H1 (cell line): Measurements from ENCODE around the gene USH1G. TPM values are rescaled to one million over a fixed set of nuclear protein-coding genes. Genes with fewer than 3 reads are reported as not detected.

Experiments used
- CTCF ChIA-PET: fragments of 300-600 bp; sonication (Branson Sonifier 250); formaldehyde crosslinking; loops from one replicate; lab custom pipeline; 2021; ENCODE audit not compliant: partially characterized antibody; lab: Charles Lee
- POLR2A ChIA-PET: fragments of 300-600 bp; sonication (Branson Sonifier 250); formaldehyde crosslinking; loops from one replicate; lab custom pipeline; 2021; ENCODE audit warnings: inconsistent platforms; ENCODE audit not compliant: partially characterized antibody; lab: Charles Lee
- DNase-seq, 2 experiments: peaks; one replicate each; pipeline versions ENCODE4 v3.0.0 to v3.0.0-alpha.2; 2010 to 2022; ENCODE audit warnings: low spot score in 2 of 2, low read depth in 1 of 2, mixed read lengths in 1 of 2
- FAIRE-seq: peaks from 2 replicates; lab custom pipeline; 2011; peaks lifted over from hg19 to GRCh38; lab: Jason Lieb, UNC
- H2AFZ ChIP-seq: 2 replicates; pipeline ENCODE4 v1.8.1; 2012; ENCODE audit warnings: low read length, inconsistent platforms
- H2AK5ac ChIP-seq: 2 replicates; pipeline ENCODE4 v1.6.1; 2013; ENCODE audit warnings: low read depth, low read length
- H2BK120ac ChIP-seq: replicated peaks from 2 replicates; pipeline ENCODE3; 2013; ENCODE audit warnings: low read depth, low read length, inconsistent platforms
- H2BK12ac ChIP-seq: 2 replicates; pipeline ENCODE4 v1.6.1; 2013; ENCODE audit warnings: low read depth, low read length
- H2BK15ac ChIP-seq: 2 replicates; pipeline ENCODE4 v1.6.1; 2013; ENCODE audit warnings: low read length
- H2BK20ac ChIP-seq: 2 replicates; pipeline ENCODE4 v1.6.1; 2013; ENCODE audit warnings: low read length
- H2BK5ac ChIP-seq: 2 replicates; pipeline ENCODE4 v1.6.1; 2013; ENCODE audit warnings: low read depth, low read length
- H3K14ac ChIP-seq: 2 replicates; pipeline ENCODE4 v1.6.1; 2013; ENCODE audit warnings: inconsistent platforms; ENCODE audit not compliant: insufficient read length
- H3K18ac ChIP-seq: 2 replicates; pipeline ENCODE4 v1.6.1; 2013; ENCODE audit warnings: low read length; ENCODE audit errors: extremely low read depth
- H3K23ac ChIP-seq: 2 replicates; pipeline ENCODE4 v1.6.1; 2013; ENCODE audit warnings: inconsistent platforms; ENCODE audit not compliant: insufficient read length
- H3K23me2 ChIP-seq: 2 replicates; pipeline ENCODE4 v1.6.1; 2013; ENCODE audit warnings: low read depth, low read length
- H3K27ac ChIP-seq: 2 replicates; pipeline ENCODE4 v1.6.1; 2011; ENCODE audit warnings: low read depth, low read length, inconsistent platforms
- H3K27me3 ChIP-seq, 4 experiments: replicated peaks in 1 of 4; 1 replicate in 1 of 4; 2 replicates in 3 of 4; pipeline versions ENCODE4 v1.6.1 to v1.8.1; 2011 to 2013; ENCODE audit warnings: low read length in 3 of 4, mild to moderate bottlenecking in 3 of 4, inconsistent platforms in 2 of 4, mixed read lengths in 2 of 4, moderate library complexity in 1 of 4; ENCODE audit not compliant: control insufficient read depth in 3 of 4, insufficient read depth in 3 of 4; ENCODE audit errors: extremely low read depth in 1 of 4
- H3K36me3 ChIP-seq, 4 experiments: 2 replicates each; pipeline versions ENCODE4 v1.6.1 to v1.8.1; 2011 to 2013; ENCODE audit warnings: mild to moderate bottlenecking in 4 of 4, low read length in 3 of 4, moderate library complexity in 2 of 4, control low read depth in 1 of 4, inconsistent platforms in 1 of 4; ENCODE audit not compliant: insufficient read depth in 4 of 4, control insufficient read depth in 2 of 4
- H3K4ac ChIP-seq: replicated peaks from 2 replicates; pipeline ENCODE3; 2013; ENCODE audit warnings: low read length, low read depth, mixed read lengths, inconsistent platforms; ENCODE audit not compliant: insufficient read length
- H3K4me1 ChIP-seq, 4 experiments: replicated peaks in 1 of 4; 1 replicate in 1 of 4; 2 replicates in 3 of 4; pipeline versions ENCODE4 v1.6.1 to v1.8.1; 2011 to 2013; ENCODE audit warnings: low read length in 3 of 4, inconsistent platforms in 2 of 4, mixed read lengths in 1 of 4; ENCODE audit not compliant: insufficient read depth in 4 of 4, control insufficient read depth in 3 of 4
- H3K4me2 ChIP-seq, 2 experiments: 2 replicates each; pipeline versions ENCODE4 v1.6.1 to v1.8.1; 2011 to 2013; ENCODE audit warnings: low read depth in 2 of 2, low read length in 2 of 2, control low read depth in 1 of 2, inconsistent platforms in 1 of 2, mild to moderate bottlenecking in 1 of 2; ENCODE audit not compliant: insufficient read depth in 1 of 2
- H3K4me3 ChIP-seq, 4 experiments: fragments of 200-600, 300-600 bp in 1 of 4; sonication (generic), shearing (Covaris generic), sonication (Bioruptor Twin) in 1 of 4; 2 replicates each; pipeline versions ENCODE4 v1.5.1 to v1.8.1; 2011 to 2016; ENCODE audit warnings: low read length in 4 of 4, low read depth in 3 of 4, control low read depth in 2 of 4, inconsistent platforms in 2 of 4, mild to moderate bottlenecking in 2 of 4, mixed read lengths in 1 of 4, moderate library complexity in 1 of 4; ENCODE audit not compliant: insufficient read depth in 2 of 4; ENCODE audit errors: extremely low read depth in 1 of 4
- H3K56ac ChIP-seq: replicated peaks from 2 replicates; pipeline ENCODE3; 2013; ENCODE audit warnings: low read depth, mild to moderate bottlenecking, mixed read lengths, low read length, inconsistent platforms; ENCODE audit not compliant: insufficient read length
- H3K79me1 ChIP-seq: 2 replicates; pipeline ENCODE4 v1.6.1; 2013; ENCODE audit warnings: low read depth, low read length, control low read depth
- H3K79me2 ChIP-seq, 2 experiments: 2 replicates each; pipeline versions ENCODE4 v1.6.1 to v1.8.1; 2012 to 2013; ENCODE audit warnings: low read length in 2 of 2, mild to moderate bottlenecking in 2 of 2, inconsistent platforms in 1 of 2; ENCODE audit not compliant: insufficient read depth in 2 of 2, control insufficient read depth in 1 of 2
- H3K9ac ChIP-seq, 4 experiments: replicated peaks in 1 of 4; 1 replicate in 1 of 4; 2 replicates in 3 of 4; pipeline versions ENCODE4 v1.6.1 to v1.8.1; 2011 to 2013; ENCODE audit warnings: low read depth in 3 of 4, low read length in 3 of 4, control low read depth in 2 of 4, mild to moderate bottlenecking in 2 of 4, moderate library complexity in 2 of 4, inconsistent platforms in 1 of 4; ENCODE audit errors: extremely low read depth in 1 of 4
- H3K9me3 ChIP-seq, 2 experiments: 2 replicates each; pipeline versions ENCODE4 v1.6.1 to v1.8.1; 2012 to 2013; ENCODE audit warnings: mild to moderate bottlenecking in 2 of 2, moderate library complexity in 2 of 2, control low read depth in 1 of 2, inconsistent platforms in 1 of 2, low read depth in 1 of 2, low read length in 1 of 2, mixed read lengths in 1 of 2; ENCODE audit not compliant: insufficient read depth in 2 of 2
- H4K20me1 ChIP-seq, 2 experiments: replicated peaks in 1 of 2; 2 replicates each; pipeline versions ENCODE3 to v1.8.1; 2011 to 2013; ENCODE audit warnings: inconsistent platforms in 2 of 2, low read length in 2 of 2, mild to moderate bottlenecking in 1 of 2; ENCODE audit not compliant: insufficient read depth in 2 of 2, control insufficient read depth in 1 of 2
- H4K5ac ChIP-seq: 2 replicates; pipeline ENCODE4 v1.6.1; 2013; ENCODE audit warnings: low read length, low read depth, mixed read lengths, inconsistent platforms; ENCODE audit not compliant: insufficient read length
- H4K8ac ChIP-seq: 2 replicates; pipeline ENCODE4 v1.8.0; 2013; ENCODE audit warnings: mild to moderate bottlenecking, moderate library complexity, low read length, inconsistent platforms; ENCODE audit not compliant: insufficient read depth; ENCODE audit errors: extremely low read depth
- H4K91ac ChIP-seq: replicated peaks from 2 replicates; pipeline ENCODE3; 2013; ENCODE audit warnings: low read length, mixed read lengths, inconsistent platforms; ENCODE audit not compliant: insufficient read length
- ASH2L ChIP-seq: fragments of 200-600, 300-600 bp; sonication (generic); IDR thresholded peaks from one replicate; pipeline ENCODE4 v1.7.1; 2017; ENCODE audit warnings: low read length
- CBX8 ChIP-seq: fragments of 300-800, 300-1000 bp; sonication (generic); IDR thresholded peaks from 2 replicates; pipeline ENCODE4 v1.7.1; 2016; ENCODE audit warnings: low read depth, low read length, borderline replicate concordance
- EP300 ChIP-seq, 2 experiments: IDR thresholded peaks; 1 replicate in 1 of 2; 2 replicates in 1 of 2; pipeline ENCODE4 v1.6.1; 2011 to 2012; ENCODE audit warnings: low read depth in 2 of 2, low read length in 2 of 2, mild to moderate bottlenecking in 2 of 2, borderline replicate concordance in 1 of 2, inconsistent platforms in 1 of 2, moderate library complexity in 1 of 2
- EZH2 ChIP-seq: fragments of 200-600 bp; sonication (generic); IDR thresholded peaks from 2 replicates; pipeline ENCODE4 v1.7.1; 2012; ENCODE audit warnings: low read depth, mild to moderate bottlenecking, moderate library complexity, low read length, inconsistent platforms; ENCODE audit not compliant: severe bottlenecking
- JUND ChIP-seq: IDR thresholded peaks from 2 replicates; pipeline ENCODE4 v1.6.1; 2011; ENCODE audit warnings: mild to moderate bottlenecking, improper control_type of control experiment, low read length
- KDM1A ChIP-seq: fragments of 200-600, 300-600 bp; sonication (generic); IDR thresholded peaks from 2 replicates; pipeline ENCODE4 v1.7.1; 2016; ENCODE audit warnings: mild to moderate bottlenecking, low read length, borderline replicate concordance
- PHF8 ChIP-seq: fragments of 200-600 bp; sonication (generic); conservative IDR thresholded peaks from 2 replicates; pipeline ENCODE4 v1.7.1; 2012; ENCODE audit warnings: low read depth, mild to moderate bottlenecking, inconsistent platforms, low read length, moderate library complexity
- POLR2A ChIP-seq, 2 experiments: IDR thresholded peaks; 1 replicate in 1 of 2; 2 replicates in 1 of 2; pipeline ENCODE4 v1.6.1; 2011; ENCODE audit warnings: low read depth in 2 of 2, low read length in 2 of 2, mild to moderate bottlenecking in 2 of 2; ENCODE audit errors: control extremely low read depth in 1 of 2
- SIRT6 ChIP-seq: IDR thresholded peaks from one replicate; pipeline ENCODE4 v1.7.1; 2012; ENCODE audit warnings: low read length, inconsistent platforms
- SRF ChIP-seq: IDR thresholded peaks from 2 replicates; pipeline ENCODE4 v1.6.1; 2011; ENCODE audit warnings: mild to moderate bottlenecking, low read depth, low read length, moderate library complexity
- TCF12 ChIP-seq: IDR thresholded peaks from 2 replicates; pipeline ENCODE4 v1.6.1; 2011; ENCODE audit warnings: low read depth, mild to moderate bottlenecking, low read length
- YY1 ChIP-seq: IDR thresholded peaks from 2 replicates; pipeline ENCODE4 v1.6.1; 2011; ENCODE audit warnings: low read depth, mild to moderate bottlenecking, low read length
- WGBS, 2 experiments: shearing (Covaris generic) in 1 of 2; methylation state at CpG; one replicate each; pipeline versions ENCODE4 v1.1.6 to v1.1.7; 2013 to 2015; ENCODE audit warnings: low lambda C conversion rate in 2 of 2, mixed read lengths in 2 of 2, inconsistent platforms in 1 of 2, low coverage in 1 of 2, missing lambda C conversion rate in 1 of 2; ENCODE audit not compliant: insufficient replicate concordance in 2 of 2, insufficient coverage in 1 of 2, insufficient read length in 1 of 2; ENCODE audit errors: extremely low coverage in 1 of 2, missing lambda C conversion rate in 1 of 2; 5-methylcytosine and 5-hydroxymethylcytosine counted together
- polyA plus RNA-seq, 7 experiments: library from polyadenylated mRNA; depleted of rRNA in 3 of 7; stranded (reverse) in 5 of 7; unstranded in 2 of 7; fragments of >200 nt in 5 of 7; fragments of 200-250 nt in 2 of 7; gene quantifications; 1 replicate in 5 of 7; 2 replicates in 1 of 7; 4 replicates in 1 of 7; pipeline versions ENCODE4 v1.2.1 to v1.2.3, GENCODE V29; 2011 to 2013; ENCODE audit warnings: missing spikeins in 2 of 7, mixed read lengths in 2 of 7
- total RNA-seq: library from RNA; stranded (reverse); fragmentation: NEBNext Ultra II Directional; extraction: Animal tissue kit (Norgen Biotek cat#: 25700); gene quantifications from 2 replicates; pipeline ENCODE4 v1.2.1, GENCODE V29; 2021
- TF ChIP-seq, protein P1 (sequence below): IDR thresholded peaks from 2 replicates; pipeline ENCODE4 v1.6.1; 2012; ENCODE audit warnings: inconsistent platforms
- TF ChIP-seq, protein P2 (sequence below): IDR thresholded peaks from 2 replicates; pipeline ENCODE4 v1.6.1; 2012; ENCODE audit warnings: inconsistent platforms

Gene USH1G
- total and polyA plus RNA-seq, 2 of the 8 experiments (the other 6 are each of a cell fraction or from before 2014, with no cell fraction given) = 1.6 to 4.3 TPM

DNA sequence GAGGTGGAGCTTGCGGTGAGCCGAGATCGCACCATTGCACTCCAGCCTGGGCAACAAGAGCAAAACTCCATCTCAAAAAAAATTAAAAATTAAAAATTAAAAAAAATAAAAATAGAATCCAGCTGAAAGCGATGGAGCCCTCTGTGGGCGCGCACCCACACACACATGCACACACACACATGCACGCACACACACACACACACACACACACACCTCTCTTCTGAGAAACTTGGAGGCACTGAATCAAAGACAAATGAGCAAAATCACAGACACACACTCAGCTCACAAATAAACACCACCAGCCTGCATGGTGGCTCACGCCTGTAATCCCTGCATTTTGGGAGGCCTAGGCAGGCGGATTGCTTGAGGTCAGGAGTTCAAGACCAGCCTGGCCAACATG lies 20.0 kb downstream of the USH1G start:
- H3K4me3 ChIP-seq = no peak overlapping the region
- no peak overlapping the region for H2AFZ ChIP-seq
- H4K91ac ChIP-seq = no peak overlapping the region
- H2BK20ac ChIP-seq = no peak overlapping the region
- H4K20me1 ChIP-seq = no peaks in the 10 kb centered on the region
- H4K8ac ChIP-seq = no peak overlapping the region
- no peak overlapping the region for H3K4ac ChIP-seq
- no peak overlapping the region for H2BK15ac ChIP-seq
- H3K23ac ChIP-seq = no peak overlapping the region
- ChIA-PET POLR2A (no interaction called here), CTCF (interaction anchor here (1.2 to 1.8 kb wide), 5 partner anchors 10 to 38 kb away, joined by 3 to 8 read pairs (median 4); partner anchors contain the start of genes OTOP2 and USH1G)
- FAIRE-seq (no peak), DNase-seq (no peak)
- no peak overlapping the region for H2AK5ac ChIP-seq
- H2BK5ac ChIP-seq = no peak overlapping the region
- H4K5ac ChIP-seq = no peak overlapping the region
- no peaks in the 10 kb centered on the region for H3K23me2 ChIP-seq
- H3K14ac ChIP-seq = no peak overlapping the region
- no peaks in the 10 kb centered on the region for H3K79me1 ChIP-seq
- H2BK120ac ChIP-seq = no peak overlapping the region
- no peak overlapping the region for H2BK12ac ChIP-seq
- peaks cover 0 to 7% (median 2%) of the 10 kb centered on the region in 4 experiments; a peak in 4 of 7 replicates for H3K27me3 ChIP-seq
- no peak overlapping the region for H3K4me2 ChIP-seq
- WGBS, 2 experiments = 84% methylated on average over 9 of the region's 9 CpGs; no CpG with 5 or more reads in 1 of the 2 experiments
- H3K56ac ChIP-seq = no peak overlapping the region
- peaks cover 0 to 9% (median 5%) of the 10 kb centered on the region in 4 experiments; a peak in 5 of 7 replicates for H3K4me1 ChIP-seq
- H3K9me3 ChIP-seq = peaks cover 0 to 7% of the 10 kb centered on the region in 2 experiments; a peak in 1 of 4 replicates
- no peak overlapping the region for H3K27ac ChIP-seq
- H3K9ac ChIP-seq = no peak overlapping the region
- no peaks in the 10 kb centered on the region for H3K79me2 ChIP-seq
- H3K18ac ChIP-seq = no peak overlapping the region
- no peaks in the 10 kb centered on the region for H3K36me3 ChIP-seq
- TF ChIP-seq, protein P1, sequence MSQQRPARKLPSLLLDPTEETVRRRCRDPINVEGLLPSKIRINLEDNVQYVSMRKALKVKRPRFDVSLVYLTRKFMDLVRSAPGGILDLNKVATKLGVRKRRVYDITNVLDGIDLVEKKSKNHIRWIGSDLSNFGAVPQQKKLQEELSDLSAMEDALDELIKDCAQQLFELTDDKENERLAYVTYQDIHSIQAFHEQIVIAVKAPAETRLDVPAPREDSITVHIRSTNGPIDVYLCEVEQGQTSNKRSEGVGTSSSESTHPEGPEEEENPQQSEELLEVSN = no peak
- TF ChIP-seq KDM1A = no peak
- no peak for TF ChIP-seq SRF
- TF ChIP-seq TCF12 = no peak
- no peak for TF ChIP-seq YY1
- no peak for TF ChIP-seq ASH2L
- TF ChIP-seq EP300 (IDR thresholded peaks at IDR 0.05; ENCODE audit: borderline replicate concordance in 1 of 2, low read depth in 2 of 2, low read length in 2 of 2) = no peak
- no peak for TF ChIP-seq PHF8
- TF ChIP-seq POLR2A (IDR thresholded peaks at IDR 0.05; ENCODE audit: control extremely low read depth in 1 of 2, low read depth in 2 of 2, low read length in 2 of 2) = no peak
- no peak for TF ChIP-seq SIRT6
- no peak for TF ChIP-seq CBX8
- TF ChIP-seq, protein P2, sequence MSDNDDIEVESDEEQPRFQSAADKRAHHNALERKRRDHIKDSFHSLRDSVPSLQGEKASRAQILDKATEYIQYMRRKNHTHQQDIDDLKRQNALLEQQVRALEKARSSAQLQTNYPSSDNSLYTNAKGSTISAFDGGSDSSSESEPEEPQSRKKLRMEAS = no peak
- no peak for TF ChIP-seq JUND
- TF ChIP-seq EZH2 = no peak
